ENCODE results near the gene SEC23A.

The SEC23A gene

DNA sequence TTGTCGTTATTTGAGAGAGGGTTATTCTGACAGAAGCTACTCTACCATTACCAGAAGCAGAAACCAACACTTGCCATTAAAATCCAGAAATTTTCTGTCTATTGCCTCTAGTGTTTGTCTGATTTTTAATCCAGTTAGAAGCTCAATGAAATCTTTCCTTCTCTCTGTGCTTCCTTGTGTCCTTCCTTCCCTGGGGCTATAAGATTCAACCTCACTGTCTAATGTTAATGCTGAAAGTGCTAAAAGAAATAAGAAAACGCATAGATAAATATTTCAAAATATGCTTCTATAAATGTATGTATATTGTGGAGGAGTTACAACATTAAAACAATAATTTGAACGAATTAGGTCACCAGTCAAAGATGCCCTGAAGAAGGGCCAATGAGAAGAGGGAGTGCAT, 120.8 kb downstream of the SEC23A start:
- DNase-seq = no peak

Measured in inflammatory macrophage treated with lipopolysaccharide for 1 hour (primary cell).